Measurements from ENCODE around the gene RRAS2. TPM values are rescaled to one million over a fixed set of nuclear protein-coding genes. Genes with fewer than 3 reads are reported as not detected.

RRAS2 gene
- total RNA-seq, 1 experiment from 2014 or later, result 158 TPM

GRCh38 chr11:14378171-14378570, 19.2 kb upstream of the RRAS2 start:
- H2BK120ac ChIP-seq (ENCODE audit: low read depth, low read length, poor library complexity, severe bottlenecking), result no peak overlapping the region
- peaks cover 37% of the 10 kb centered on the region for H3K27me3 Mint-ChIP-seq (ENCODE audit: low read depth)

More at GRCh38 chr11:14378171-14378570, 19.2 kb upstream of the RRAS2 start:
- H3K79me1 ChIP-seq (ENCODE audit: insufficient read depth, low read depth, low read length, poor library complexity, severe bottlenecking), result no peaks in the 10 kb centered on the region
- no peak overlapping the region for H2BK5ac ChIP-seq (ENCODE audit: insufficient read length, low read length)
- H2AFZ ChIP-seq (ENCODE audit: low read length), result no peak overlapping the region
- no peaks in the 10 kb centered on the region for H3K9me3 ChIP-seq (ENCODE audit: control insufficient read depth, low read depth, low read length)
- H3K27ac ChIP-seq (ENCODE audit: insufficient read length, low read depth, low read length), result no peak overlapping the region
- no peak for DNase-seq
- no peak overlapping the region for H3K14ac ChIP-seq (ENCODE audit: insufficient read depth, low read length)
- no peak overlapping the region for H2BK12ac ChIP-seq (ENCODE audit: insufficient read length, low read depth, low read length)
- Mint-ChIP-seq H3K27ac (no peak overlapping the region; a peak in 1 of 7 replicates), H3K4me3 (no peak overlapping the region), H3K36me3 (ENCODE audit: insufficient read depth in 1 of 3, low read depth in 3 of 3) (no peaks in the 10 kb centered on the region), H3K4me1 (peaks cover 23 to 27% of the 10 kb centered on the region in 2 experiments), H3K9me3 (peaks cover 0 to 3% of the 10 kb centered on the region in 2 experiments; a peak in 1 of 5 replicates)
- H3K23me2 ChIP-seq (ENCODE audit: insufficient read length, low read depth, low read length, poor library complexity, severe bottlenecking), result peaks cover 6% of the 10 kb centered on the region
- no peak overlapping the region for H2BK15ac ChIP-seq (ENCODE audit: low read depth, low read length)
- H3K79me2 ChIP-seq (ENCODE audit: insufficient read depth, low read length), result no peaks in the 10 kb centered on the region
- no peak overlapping the region for H4K5ac ChIP-seq (ENCODE audit: insufficient read length, low read depth, low read length)
- no peak overlapping the region for H4K91ac ChIP-seq (ENCODE audit: insufficient read length, low read depth, low read length)
- no peak overlapping the region for H3K23ac ChIP-seq (ENCODE audit: insufficient read length, low read depth, low read length)
- H3K4me2 ChIP-seq (ENCODE audit: insufficient read depth, insufficient read length, low read length), result no peak overlapping the region
- no peaks in the 10 kb centered on the region for H4K20me1 ChIP-seq (ENCODE audit: control insufficient read depth, insufficient read depth, insufficient read length)
- H2BK20ac ChIP-seq (ENCODE audit: low read depth, low read length, poor library complexity, severe bottlenecking), result no peak overlapping the region
- no peak overlapping the region for H2AK5ac ChIP-seq (ENCODE audit: insufficient read length, low read length)
- H3K56ac ChIP-seq (ENCODE audit: insufficient read length, low read depth, low read length), result no peak overlapping the region
- no peak overlapping the region for H3T11ph ChIP-seq (ENCODE audit: low read length)
- peaks cover 2% of the 10 kb centered on the region for H3K4me1 ChIP-seq (ENCODE audit: insufficient read depth, low read length)
- H3K18ac ChIP-seq (ENCODE audit: insufficient read length, low read depth, low read length), result no peak overlapping the region
- H3K4ac ChIP-seq (ENCODE audit: low read depth, low read length), result no peak overlapping the region
- H4K8ac ChIP-seq (replicated peaks; ENCODE audit: insufficient read length, low read depth, low read length), result no peak overlapping the region
- H3K9ac ChIP-seq (ENCODE audit: extremely low read depth, insufficient read length, low read length), result no peak overlapping the region
- no peaks in the 10 kb centered on the region; the same call in 1 of the 2 replicates for H3K27me3 ChIP-seq (ENCODE audit: insufficient read depth, low read length)
- TF ChIP-seq, protein P1, sequence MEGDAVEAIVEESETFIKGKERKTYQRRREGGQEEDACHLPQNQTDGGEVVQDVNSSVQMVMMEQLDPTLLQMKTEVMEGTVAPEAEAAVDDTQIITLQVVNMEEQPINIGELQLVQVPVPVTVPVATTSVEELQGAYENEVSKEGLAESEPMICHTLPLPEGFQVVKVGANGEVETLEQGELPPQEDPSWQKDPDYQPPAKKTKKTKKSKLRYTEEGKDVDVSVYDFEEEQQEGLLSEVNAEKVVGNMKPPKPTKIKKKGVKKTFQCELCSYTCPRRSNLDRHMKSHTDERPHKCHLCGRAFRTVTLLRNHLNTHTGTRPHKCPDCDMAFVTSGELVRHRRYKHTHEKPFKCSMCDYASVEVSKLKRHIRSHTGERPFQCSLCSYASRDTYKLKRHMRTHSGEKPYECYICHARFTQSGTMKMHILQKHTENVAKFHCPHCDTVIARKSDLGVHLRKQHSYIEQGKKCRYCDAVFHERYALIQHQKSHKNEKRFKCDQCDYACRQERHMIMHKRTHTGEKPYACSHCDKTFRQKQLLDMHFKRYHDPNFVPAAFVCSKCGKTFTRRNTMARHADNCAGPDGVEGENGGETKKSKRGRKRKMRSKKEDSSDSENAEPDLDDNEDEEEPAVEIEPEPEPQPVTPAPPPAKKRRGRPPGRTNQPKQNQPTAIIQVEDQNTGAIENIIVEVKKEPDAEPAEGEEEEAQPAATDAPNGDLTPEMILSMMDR (conservative IDR thresholded peaks at IDR 0.05), result no peak

All from H9 (cell line).